Right lobe of liver (tissue), 4 donors: ENCODE measurements around the gene OXER1.

ENCODE experiments used
- CTCF ChIP-seq, 4 donors: fragments of 200-600 bp in 3 of 4; fragments of 450-650 bp in 1 of 4; IDR thresholded peaks; one replicate each; pipeline versions ENCODE4 v1.5.1 to v1.8.0; 2016 to 2022; ENCODE audit warnings: antibody characterized with exemption in 4 of 4, mild to moderate bottlenecking in 2 of 4
- POLR2A ChIP-seq: fragments of 450-650 bp; IDR thresholded peaks from one replicate; pipeline ENCODE4 v1.6.1; 2017; ENCODE audit warnings: antibody characterized with exemption, mild to moderate bottlenecking
- donor health status: DM: no; HTN: no; CAD: no.
- donor health status: DM: no; HTN: no; CAD: no.
- donor health status: DM: no; HTN: yes; CAD: no.

- TF ChIP-seq CTCF (IDR thresholded peaks at IDR 0.05) (no peak), POLR2A (no peak)
Measured at GRCh38 chr2:42758751-42759150, 5.2 kb downstream of the OXER1 start.
